GM13977 (cell line): ENCODE data around the gene TSPAN3.

Experiments
- DNase-seq: peaks from one replicate; pipeline ENCODE4 v3.0.0; 2012; ENCODE audit warnings: low spot score
- CTCF ChIP-seq: IDR thresholded peaks from 2 replicates; pipeline ENCODE4 v1.5.1; 2012; ENCODE audit warnings: mild to moderate bottlenecking, control low read depth; ENCODE audit not compliant: insufficient read depth; ENCODE audit errors: extremely low read depth, missing control alignments
- in situ Hi-C: fragments of 300-500 bp; cut with MboI; formaldehyde crosslinking; loops from one replicate; pipeline ENCODE4 v1.12.0; 2022; ENCODE audit warnings: low sequenced_read_pairs, low pct_unique_long_range_greater_than_20kb, mixed read lengths, inconsistent platforms; ENCODE audit not compliant: unreplicated experiment

TSPAN3 gene

GRCh38 chr15:77097921-77098320, 27.0 kb upstream of the TSPAN3 start:
- no peak for DNase-seq
- in situ Hi-C loops = no loop called here

GRCh38 chr15:77097248-77097721, 26.4 kb upstream of the TSPAN3 start:
- in situ Hi-C loops = no loop called here
- TF ChIP-seq CTCF = no peak
- DNase-seq = no peak

More at GRCh38 chr15:77097921-77098320, 27.0 kb upstream of the TSPAN3 start:
- TF ChIP-seq CTCF = no peak

- no peak for TF ChIP-seq CTCF
- in situ Hi-C loops = no loop called here
- DNase-seq = no peak
Measured at GRCh38 chr15:77096541-77096940, 25.6 kb upstream of the TSPAN3 start.

GRCh38 chr15:77096138-77096537, 25.2 kb upstream of the TSPAN3 start:
- in situ Hi-C loops = no loop called here
- no peak for DNase-seq
- no peak for TF ChIP-seq CTCF

- no peak for TF ChIP-seq CTCF
- DNase-seq = no peak
- in situ Hi-C loops = no loop called here
Measured at GRCh38 chr15:77094397-77095030, 23.6 kb upstream of the TSPAN3 start.

GRCh38 chr15:77093436-77093835, 22.5 kb upstream of the TSPAN3 start:
- TF ChIP-seq CTCF = no peak
- in situ Hi-C loops = no loop called here
- DNase-seq = no peak
